GM12872 (cell line): ENCODE measurements around the gene SRP68.

ENCODE experiments used
- CTCF ChIP-seq: IDR thresholded peaks from 3 replicates; pipeline ENCODE4 v1.5.1; 2011; ENCODE audit warnings: low read depth, mild to moderate bottlenecking, low read length, moderate library complexity; ENCODE audit not compliant: insufficient read depth

SRP68 gene

GRCh38 chr17:76072148-76072858 is at the start of gene SRP68:
Gene SRP68 (minus strand): TSS chr17:76072517. CDS start chr17:76072491, 26 bp downstream.
- no peak for TF ChIP-seq CTCF

GRCh38 chr17:76121932-76122430 is 49.7 kb upstream of the SRP68 start:
- no peak for TF ChIP-seq CTCF

GRCh38 chr17:76120658-76121008 is 48.3 kb upstream of the SRP68 start:
- no peak for TF ChIP-seq CTCF

GRCh38 chr17:76119409-76120371 is 47.4 kb upstream of the SRP68 start:
- TF ChIP-seq CTCF = no peak

GRCh38 chr17:76115138-76115754 is 42.9 kb upstream of the SRP68 start:
- no peak for TF ChIP-seq CTCF

- TF ChIP-seq CTCF = no peak
Measured at GRCh38 chr17:76111956-76112355, 39.6 kb upstream of the SRP68 start.

- TF ChIP-seq CTCF = peak; percentile 35; the same call in 2 of the 3 replicates
Measured at GRCh38 chr17:76107509-76107908, 35.2 kb upstream of the SRP68 start.
